PC-9 (cell line): ENCODE results near the gene LRRC37A2. TPM values are rescaled to one million over a fixed set of nuclear protein-coding genes. Genes with fewer than 3 reads are reported as not detected.
A peak's percentile ranks its signal among the peaks of the same experiment; 100 is the strongest.
"Not testable (repeated sequence)": the region's sequence is repeated elsewhere in the genome, so short reads cannot be mapped to it uniquely, and the experiment has no call there.

Experiments
- Bru-seq: library from RNA; stranded (reverse); fragments of 400-500 nt; gene quantifications from one replicate; lab custom pipeline; 2021; lab: Mats Ljungman, UMichigan
- BruChase-seq, 2 experiments: library from RNA; stranded (reverse); fragments of 400-500 nt; gene quantifications; one replicate each; lab custom pipeline; 2021; lab: Mats Ljungman, UMichigan
- BruUV-seq: library from RNA; stranded (reverse); fragments of 400-500 nt; replicated peaks from 2 replicates; lab custom pipeline; 2021; lab: Mats Ljungman, UMichigan
- CTCF ChIA-PET: fragments of 300-600 bp; sonication (Branson Sonifier 250); formaldehyde crosslinking; loops from one replicate; lab custom pipeline; 2022; ENCODE audit warnings: antibody characterized with exemption; lab: Charles Lee
- POLR2A ChIA-PET: fragments of 300-600 bp; sonication (Branson Sonifier 250); formaldehyde crosslinking; loops from one replicate; lab custom pipeline; 2022; ENCODE audit warnings: antibody characterized with exemption; ENCODE audit not compliant: unreplicated experiment; lab: Charles Lee
- DNase-seq, 2 experiments: peaks; one replicate each; pipeline versions ENCODE4 v3.0.0 to v3.0.0-alpha.2; 2015 to 2022; ENCODE audit warnings: mixed read lengths in 1 of 2
- H2AFZ ChIP-seq: fragments of 200-600 bp; sonication (generic); 2 replicates; pipeline ENCODE4 v1.8.1; 2017; ENCODE audit warnings: antibody characterized with exemption
- H3F3A ChIP-seq: fragments of 200-600 bp; sonication (generic); 2 replicates; pipeline ENCODE4 v1.8.1; 2017; ENCODE audit warnings: antibody characterized with exemption, mild to moderate bottlenecking, low read depth; ENCODE audit not compliant: insufficient read depth
- H3K27ac ChIP-seq: fragments of 200-600 bp; sonication (generic); 2 replicates; pipeline ENCODE4 v1.6.1; 2016; ENCODE audit warnings: mixed run types
- H3K27me3 ChIP-seq: fragments of 200-600 bp; sonication (generic); 2 replicates; pipeline ENCODE4 v1.6.1; 2016; ENCODE audit warnings: low read depth, mixed run types; ENCODE audit not compliant: insufficient read depth
- H3K36me3 ChIP-seq: fragments of 200-600 bp; sonication (generic); 2 replicates; pipeline ENCODE4 v1.6.1; 2016; ENCODE audit warnings: low read depth, mixed run types
- H3K4me1 ChIP-seq: fragments of 200-600 bp; sonication (generic); replicated peaks from 2 replicates; pipeline ENCODE4 v1.6.1; 2016; ENCODE audit warnings: mixed run types; ENCODE audit not compliant: insufficient read depth
- H3K4me2 ChIP-seq: fragments of 200-600 bp; sonication (generic); 2 replicates; pipeline ENCODE4 v1.6.1; 2017; ENCODE audit warnings: mixed run types
- H3K4me3 ChIP-seq: fragments of 200-600 bp; sonication (generic); 2 replicates; pipeline ENCODE4 v1.6.1; 2016; ENCODE audit warnings: mixed run types
- H3K79me2 ChIP-seq: fragments of 200-600 bp; sonication (generic); 2 replicates; pipeline ENCODE4 v1.6.1; 2017; ENCODE audit warnings: low read depth, mixed run types
- H3K9me2 ChIP-seq: fragments of 200-600 bp; sonication (generic); 2 replicates; pipeline ENCODE4 v1.8.1; 2017; ENCODE audit warnings: mild to moderate bottlenecking; ENCODE audit not compliant: insufficient read depth
- H3K9me3 ChIP-seq: fragments of 200-600 bp; sonication (generic); 2 replicates; pipeline ENCODE4 v1.8.1; 2016; ENCODE audit warnings: low read depth; ENCODE audit not compliant: insufficient read depth
- H4K20me1 ChIP-seq: fragments of 200-600 bp; sonication (generic); 2 replicates; pipeline ENCODE4 v1.8.1; 2017; ENCODE audit not compliant: insufficient read depth
- intact Hi-C: fragments of 100-400 bp; cut with micrococcal nuclease; formaldehyde crosslinking; loops from one replicate; pipeline ENCODE4 v1.10.0; 2022; ENCODE audit not compliant: unreplicated experiment
- long read RNA-seq: library from polyadenylated mRNA; stranded (forward); transcript quantifications from one replicate; pipeline ENCODE4 v2.0.0, GENCODE V29; 2022
- total RNA-seq: library from RNA; stranded (reverse); gene quantifications from 2 replicates; pipeline ENCODE4 v1.2.3, GENCODE V29; 2021

Gene LRRC37A2
- 7.7 and 10.9 TPM in 2 replicates for total RNA-seq
- Bru-seq, nascent RNA, result percentile 69 among the genes with signal in this experiment
- percentile 83 among the genes with signal in this experiment for BruChase-seq, experiment 1, labeled RNA remaining after a 2-hour chase
- BruChase-seq, experiment 2, labeled RNA remaining after a 6-hour chase, result percentile 68 among the genes with signal in this experiment
- long read RNA-seq, partial matches to known transcripts, result 0 of 8 reads
- long read RNA-seq, other reads (novel, unspliced or antisense), result 8 of 8 reads

DNA sequence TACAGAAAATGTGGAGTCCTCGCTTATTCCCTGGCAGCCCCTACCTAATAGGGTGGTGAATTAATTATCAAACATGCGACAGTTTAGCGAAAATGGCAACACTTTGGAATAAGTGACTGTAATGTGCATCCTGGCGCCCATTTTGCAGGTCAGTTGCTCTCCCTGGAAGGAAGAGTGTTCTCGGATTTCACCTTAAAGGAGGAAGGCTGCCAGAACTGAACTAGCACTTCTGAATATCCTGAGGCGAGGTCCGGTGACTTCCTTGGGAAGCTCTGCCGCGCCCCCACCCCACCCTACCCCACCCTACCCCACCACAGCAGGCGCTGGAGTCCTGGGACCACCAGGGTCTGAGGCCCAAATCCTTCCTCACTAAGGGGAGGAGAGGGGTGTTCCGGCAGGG, at the start of gene LRRC37A2:
LRRC37A2 (plus strand) TSS at position 301 of the 400 bp plus-strand sequence. CDS start 245 bp downstream, outside the sequence.
- DNase-seq, H3K4me1 ChIP-seq, H3K27ac ChIP-seq, intact Hi-C loops, H3K36me3 ChIP-seq, H3K79me2 ChIP-seq, CTCF ChIA-PET, POLR2A ChIA-PET, H2AFZ ChIP-seq, H3K4me2 ChIP-seq, H3K9me2 ChIP-seq, H4K20me1 ChIP-seq, H3K27me3 ChIP-seq, H3K9me3 ChIP-seq, BruUV-seq, H3F3A ChIP-seq, H3K4me3 ChIP-seq: not testable (repeated sequence)

DNA sequence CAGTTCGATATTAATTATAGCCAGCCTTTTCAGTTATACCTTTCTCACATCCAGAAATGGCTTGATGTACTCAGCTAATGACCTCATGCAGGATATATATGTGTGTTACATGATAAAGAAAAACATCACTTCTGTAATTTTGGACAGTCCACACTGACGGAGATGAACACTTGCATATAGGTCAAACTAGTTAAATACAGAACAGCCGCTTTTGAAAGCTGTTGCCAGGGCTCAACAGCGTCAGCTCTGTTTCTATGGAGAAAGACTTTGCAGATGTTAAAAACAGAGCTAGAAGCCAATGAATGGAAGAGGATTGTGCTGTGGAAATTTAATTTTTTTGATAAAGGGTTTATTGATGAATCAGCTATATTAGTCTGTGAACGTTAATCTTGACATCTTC, 44.6 kb upstream of the LRRC37A2 start:
- intact Hi-C loops, CTCF ChIA-PET, H3K9me2 ChIP-seq, H2AFZ ChIP-seq, H3K36me3 ChIP-seq, H3K4me1 ChIP-seq, DNase-seq, H3K27me3 ChIP-seq, H3K27ac ChIP-seq, H3K4me2 ChIP-seq, H4K20me1 ChIP-seq, H3K9me3 ChIP-seq, POLR2A ChIA-PET, BruUV-seq, H3K79me2 ChIP-seq, H3K4me3 ChIP-seq, H3F3A ChIP-seq: not testable (repeated sequence)

DNA sequence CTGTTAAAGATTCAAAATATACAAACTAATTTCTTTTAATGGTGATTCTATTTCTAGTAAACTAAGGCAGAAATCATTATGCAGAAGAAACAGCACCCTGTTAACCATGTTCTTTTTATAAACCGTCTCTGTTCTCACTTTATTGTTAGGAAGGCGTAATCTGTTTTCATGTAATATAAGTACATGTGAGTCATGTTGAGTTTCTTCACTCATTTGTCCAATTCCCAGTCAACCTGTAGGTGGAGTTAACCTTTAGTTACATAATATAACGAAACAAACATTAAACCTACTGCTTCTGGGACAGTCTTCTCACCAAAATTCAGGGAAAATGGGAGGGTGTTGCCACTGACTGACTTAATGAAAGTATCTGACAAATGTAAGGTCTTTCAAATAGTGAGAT, 37.8 kb upstream of the LRRC37A2 start:
- BruUV-seq, H4K20me1 ChIP-seq, DNase-seq, H3K27me3 ChIP-seq, H3K36me3 ChIP-seq, CTCF ChIA-PET, H3K79me2 ChIP-seq, H3K4me2 ChIP-seq, H2AFZ ChIP-seq, H3F3A ChIP-seq, POLR2A ChIA-PET, intact Hi-C loops, H3K27ac ChIP-seq, H3K9me2 ChIP-seq, H3K4me1 ChIP-seq, H3K9me3 ChIP-seq, H3K4me3 ChIP-seq: not testable (repeated sequence)

DNA sequence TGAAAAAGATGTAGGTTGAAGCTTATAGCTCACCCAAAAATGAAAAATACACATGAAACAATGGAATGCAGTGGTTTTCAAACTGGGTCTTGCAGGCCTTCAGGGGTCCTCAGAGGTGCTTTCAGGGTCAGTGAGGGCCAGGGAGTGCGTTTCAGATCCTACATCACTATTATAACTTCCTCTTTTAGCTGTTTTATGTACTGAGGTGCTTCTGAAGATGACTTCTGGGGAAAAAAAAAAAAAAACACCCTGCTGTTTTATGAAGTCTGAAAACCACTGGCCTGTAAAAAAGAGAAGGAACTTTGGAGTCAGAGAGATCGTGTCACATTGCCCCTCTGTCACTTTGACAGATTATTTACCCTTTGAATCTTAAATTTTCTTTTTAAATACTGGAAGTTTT, 36.7 kb upstream of the LRRC37A2 start:
- H3K79me2 ChIP-seq, DNase-seq, H3K4me3 ChIP-seq, H4K20me1 ChIP-seq, H3K27me3 ChIP-seq, H3F3A ChIP-seq, H3K9me3 ChIP-seq, H3K9me2 ChIP-seq, POLR2A ChIA-PET, intact Hi-C loops, H3K27ac ChIP-seq, CTCF ChIA-PET, H2AFZ ChIP-seq, H3K36me3 ChIP-seq, H3K4me1 ChIP-seq, H3K4me2 ChIP-seq, BruUV-seq: not testable (repeated sequence)

DNA sequence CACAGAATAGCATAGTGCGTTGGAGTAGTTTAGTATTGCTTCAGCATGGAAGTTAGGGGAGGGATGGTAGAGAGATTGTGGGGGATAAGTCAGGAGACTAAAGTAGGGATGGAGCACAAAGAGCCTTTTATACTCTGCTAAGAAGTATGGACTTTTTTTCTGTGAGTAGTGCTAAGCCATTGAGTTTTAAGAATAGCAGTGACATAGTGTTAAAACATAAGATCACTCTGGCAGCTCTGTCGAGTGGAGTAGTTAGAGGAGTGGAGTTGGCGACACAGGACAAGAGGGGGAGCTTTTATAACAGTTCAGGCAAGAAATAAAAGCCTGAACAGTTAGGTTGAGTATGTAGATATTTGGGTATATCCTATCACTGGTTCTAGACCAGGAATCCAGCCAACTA, 33.4 kb upstream of the LRRC37A2 start:
- H3F3A ChIP-seq, result not testable (repeated sequence)

DNA sequence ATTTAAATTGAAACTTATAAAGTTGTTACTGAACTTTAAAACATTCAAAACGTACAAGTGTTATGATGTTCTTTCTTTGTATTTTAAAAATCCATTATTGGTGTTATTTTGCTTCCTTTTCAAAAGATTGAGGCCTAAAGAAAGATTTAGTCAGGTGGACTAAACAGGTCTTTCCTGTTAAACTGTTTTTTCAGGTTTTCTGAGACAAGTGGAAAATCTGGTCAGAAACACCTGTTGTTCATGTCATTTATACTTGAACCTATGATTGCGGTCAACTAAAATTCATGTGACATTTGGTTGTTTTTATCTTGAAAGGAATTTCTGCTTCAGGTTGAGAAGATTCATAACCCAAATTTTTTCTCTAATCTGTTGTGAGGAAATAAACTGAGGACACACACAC, 31.0 kb upstream of the LRRC37A2 start:
- BruUV-seq, result not testable (repeated sequence)

More for the DNA sequence above, 33.4 kb upstream of the LRRC37A2 start:
- H3K4me3 ChIP-seq, H3K9me3 ChIP-seq, H4K20me1 ChIP-seq, CTCF ChIA-PET, H3K36me3 ChIP-seq, H3K4me1 ChIP-seq, H3K4me2 ChIP-seq, H3K27ac ChIP-seq, H3K79me2 ChIP-seq, DNase-seq, POLR2A ChIA-PET, H3K9me2 ChIP-seq, H2AFZ ChIP-seq, BruUV-seq, intact Hi-C loops, H3K27me3 ChIP-seq: not testable (repeated sequence)

DNA sequence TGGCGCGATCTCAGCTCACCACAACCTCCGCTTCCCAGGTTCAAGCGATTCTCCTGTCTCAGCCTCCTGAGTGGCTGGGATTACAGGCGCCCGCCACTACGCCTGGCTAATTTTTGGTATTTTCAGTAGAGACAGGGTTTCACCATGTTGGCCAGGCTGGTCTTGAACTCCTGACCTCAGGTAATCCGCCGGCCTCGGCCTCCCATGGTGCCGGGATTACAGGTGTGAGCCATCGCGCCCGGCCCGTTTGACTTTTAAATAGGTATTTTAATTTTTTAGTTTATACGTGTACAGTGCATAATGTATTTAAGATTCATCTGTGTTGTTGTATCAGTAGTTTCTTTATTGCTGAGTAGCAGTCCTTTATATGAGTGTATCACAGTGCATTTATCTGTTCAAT, 20.2 kb upstream of the LRRC37A2 start:
- intact Hi-C loops, H4K20me1 ChIP-seq, H3K27ac ChIP-seq, H3K4me3 ChIP-seq, CTCF ChIA-PET, H3F3A ChIP-seq, H3K4me1 ChIP-seq, POLR2A ChIA-PET, H3K4me2 ChIP-seq, H3K9me2 ChIP-seq, BruUV-seq, H2AFZ ChIP-seq, H3K36me3 ChIP-seq, H3K9me3 ChIP-seq, H3K27me3 ChIP-seq, DNase-seq, H3K79me2 ChIP-seq: not testable (repeated sequence)

More for the DNA sequence above, 31.0 kb upstream of the LRRC37A2 start:
- DNase-seq, intact Hi-C loops, H3F3A ChIP-seq, H3K36me3 ChIP-seq, H3K4me1 ChIP-seq, H3K9me2 ChIP-seq, POLR2A ChIA-PET, H3K27me3 ChIP-seq, H3K4me3 ChIP-seq, H4K20me1 ChIP-seq, H3K79me2 ChIP-seq, H3K27ac ChIP-seq, CTCF ChIA-PET, H2AFZ ChIP-seq, H3K9me3 ChIP-seq, H3K4me2 ChIP-seq: not testable (repeated sequence)
